GM18867 (cell line): ENCODE results near the gene SRPK2.
"Not testable (repeated sequence)": the region's sequence is repeated elsewhere in the genome, so short reads cannot be mapped to it uniquely, and the experiment has no call there.

Experiments used
- ATAC-seq: cut with Tn5 transposase; IDR thresholded peaks from one replicate; pipeline ENCODE4 v1.9.1; 2021; ENCODE audit warnings: mild to moderate bottlenecking, moderate library complexity; ENCODE audit not compliant: unreplicated experiment

The SRPK2 gene

DNA sequence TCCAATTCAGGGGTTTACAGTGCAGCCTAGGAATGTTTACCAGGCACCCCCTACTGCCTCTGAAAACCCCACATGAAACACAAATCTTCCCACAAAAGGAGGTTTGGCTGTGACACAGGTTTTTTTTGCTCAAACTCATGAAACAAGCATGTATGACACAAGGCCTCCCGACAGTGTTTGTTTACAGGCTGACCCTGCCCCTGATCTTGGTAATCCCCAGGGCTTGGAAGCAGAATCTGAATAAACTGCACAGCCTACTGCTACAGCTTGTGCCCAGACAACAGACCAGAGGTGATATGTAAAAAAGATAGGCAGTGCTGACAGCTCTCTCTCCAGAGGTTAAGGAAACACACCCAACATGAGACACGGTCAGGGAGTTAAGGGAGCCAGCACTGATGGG lies 190.5 kb downstream of the SRPK2 start:
- no peak for ATAC-seq

DNA sequence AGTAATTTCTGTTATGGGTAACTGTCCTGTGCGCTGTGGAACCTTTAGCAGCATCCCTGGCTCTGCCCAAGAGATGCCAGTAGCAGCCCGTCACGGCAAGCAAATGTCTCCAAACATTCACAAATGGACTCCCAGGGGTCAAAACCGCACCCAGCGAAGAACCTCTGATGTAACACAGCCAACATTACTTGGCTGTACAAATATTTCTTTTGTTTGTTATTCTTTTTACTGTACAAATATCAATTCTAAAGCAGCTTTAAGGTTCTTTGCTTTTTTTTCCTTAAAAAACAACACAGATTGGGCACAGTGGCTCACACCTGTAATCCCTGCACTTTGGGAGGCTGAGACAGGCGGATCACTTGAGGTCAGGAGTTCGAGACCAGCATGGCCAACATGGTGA lies 192.2 kb downstream of the SRPK2 start:
- ATAC-seq = no peak

DNA sequence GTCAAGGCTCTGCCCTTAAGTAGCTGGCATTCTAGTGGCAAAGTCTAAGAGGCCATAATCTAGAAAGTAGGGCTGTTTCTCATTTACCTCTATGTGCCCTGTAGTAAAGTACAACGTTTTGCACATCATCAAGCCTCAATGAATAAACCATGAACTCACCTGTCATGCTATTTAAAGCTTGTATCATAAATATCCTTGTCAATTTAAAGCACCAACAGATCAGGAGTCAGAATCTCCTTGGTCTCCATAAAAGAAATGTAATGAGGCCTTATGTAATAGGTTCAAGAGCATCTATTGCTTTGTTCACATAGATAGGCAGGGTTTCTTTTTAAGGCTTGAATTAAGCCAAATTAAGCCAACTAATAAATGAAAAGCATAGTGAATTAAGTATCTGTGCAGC lies 192.8 kb downstream of the SRPK2 start:
- no peak for ATAC-seq

DNA sequence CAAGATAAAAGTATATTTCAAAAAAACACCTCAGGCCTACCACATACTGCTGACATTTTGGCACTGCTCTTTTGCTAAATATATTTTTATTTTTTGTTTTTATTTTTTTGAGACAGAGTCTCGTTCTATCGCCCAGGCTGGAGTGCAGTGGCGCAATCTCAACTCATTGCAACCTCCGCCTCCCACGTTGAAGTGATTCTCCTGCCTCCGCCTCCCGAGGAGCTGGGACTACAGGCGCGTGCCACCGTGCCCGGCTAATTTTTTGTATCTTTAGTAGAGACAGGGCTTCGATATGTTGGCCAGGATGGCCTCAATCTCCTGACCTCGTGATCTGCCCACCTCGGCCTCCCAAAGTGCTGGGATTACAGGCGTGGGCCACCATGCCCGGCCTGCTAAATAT lies 193.8 kb downstream of the SRPK2 start:
- ATAC-seq = not testable (repeated sequence)

DNA sequence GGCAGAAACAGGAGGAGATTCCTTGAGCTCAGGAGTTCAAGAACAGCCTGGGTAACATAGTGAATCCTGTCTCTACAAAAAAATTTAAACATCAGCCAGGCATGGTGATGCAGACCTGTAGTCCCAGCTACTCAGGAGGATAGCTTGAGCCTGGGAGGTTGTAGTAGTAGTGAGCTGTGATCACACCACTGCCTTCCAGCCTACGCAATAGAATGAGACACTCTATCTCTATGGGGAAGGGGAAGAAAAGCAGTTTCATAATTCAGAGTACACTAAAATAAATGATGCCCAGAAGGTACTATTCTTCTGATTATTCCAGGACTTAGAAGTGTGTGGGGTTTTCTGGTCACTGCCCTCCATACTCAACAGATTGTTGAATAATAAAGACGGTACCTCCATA lies 197.4 kb downstream of the SRPK2 start:
- ATAC-seq = no peak

DNA sequence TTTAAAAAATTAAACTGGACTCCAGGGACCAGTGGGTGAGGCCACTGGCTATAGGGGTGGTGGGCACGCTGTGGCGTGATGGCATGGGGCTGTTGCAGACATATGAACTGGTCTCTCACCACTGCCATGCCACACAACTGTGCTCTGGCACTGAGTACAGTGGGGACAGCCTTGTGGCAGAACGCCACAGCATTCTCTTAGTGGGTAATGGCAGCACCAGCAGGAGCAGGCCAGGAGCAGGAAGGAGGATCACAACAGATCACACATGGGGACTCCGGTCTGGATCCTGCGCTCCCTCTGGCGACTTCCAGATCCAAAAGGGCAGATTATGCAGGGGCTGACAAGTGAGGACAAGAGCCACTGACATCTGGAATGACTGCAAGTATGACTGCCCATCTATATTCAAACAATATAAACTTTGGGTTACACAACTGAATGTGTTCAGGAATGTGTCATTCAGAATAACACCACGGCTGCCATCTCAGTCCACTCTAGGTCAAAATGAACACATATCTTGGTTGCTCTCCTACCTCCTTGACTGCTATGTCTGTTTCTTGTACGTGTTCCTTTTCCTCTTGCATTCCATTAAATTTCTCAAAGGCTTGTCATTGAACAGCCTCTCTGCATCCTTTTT lies 198.7 kb downstream of the SRPK2 start:
- no peak for ATAC-seq

DNA sequence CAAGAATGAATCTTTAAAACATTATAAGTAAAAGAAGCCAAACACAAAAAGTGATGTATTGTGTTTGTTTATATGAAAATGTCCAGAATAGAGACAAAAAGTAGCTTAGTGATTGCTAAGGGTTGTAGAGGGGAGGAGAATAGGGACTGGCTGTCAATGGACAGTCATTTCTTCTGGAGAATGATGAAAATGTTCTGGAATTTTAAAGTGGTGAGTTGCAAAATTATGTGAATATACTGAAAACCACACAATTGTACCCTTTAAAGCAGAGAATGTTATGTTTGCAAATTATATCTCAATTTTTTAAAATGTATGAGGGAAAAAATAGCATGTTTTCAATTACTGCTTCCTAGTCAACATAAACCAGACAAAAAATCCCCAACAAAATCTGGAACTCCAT lies 200.5 kb downstream of the SRPK2 start:
- no peak for ATAC-seq

DNA sequence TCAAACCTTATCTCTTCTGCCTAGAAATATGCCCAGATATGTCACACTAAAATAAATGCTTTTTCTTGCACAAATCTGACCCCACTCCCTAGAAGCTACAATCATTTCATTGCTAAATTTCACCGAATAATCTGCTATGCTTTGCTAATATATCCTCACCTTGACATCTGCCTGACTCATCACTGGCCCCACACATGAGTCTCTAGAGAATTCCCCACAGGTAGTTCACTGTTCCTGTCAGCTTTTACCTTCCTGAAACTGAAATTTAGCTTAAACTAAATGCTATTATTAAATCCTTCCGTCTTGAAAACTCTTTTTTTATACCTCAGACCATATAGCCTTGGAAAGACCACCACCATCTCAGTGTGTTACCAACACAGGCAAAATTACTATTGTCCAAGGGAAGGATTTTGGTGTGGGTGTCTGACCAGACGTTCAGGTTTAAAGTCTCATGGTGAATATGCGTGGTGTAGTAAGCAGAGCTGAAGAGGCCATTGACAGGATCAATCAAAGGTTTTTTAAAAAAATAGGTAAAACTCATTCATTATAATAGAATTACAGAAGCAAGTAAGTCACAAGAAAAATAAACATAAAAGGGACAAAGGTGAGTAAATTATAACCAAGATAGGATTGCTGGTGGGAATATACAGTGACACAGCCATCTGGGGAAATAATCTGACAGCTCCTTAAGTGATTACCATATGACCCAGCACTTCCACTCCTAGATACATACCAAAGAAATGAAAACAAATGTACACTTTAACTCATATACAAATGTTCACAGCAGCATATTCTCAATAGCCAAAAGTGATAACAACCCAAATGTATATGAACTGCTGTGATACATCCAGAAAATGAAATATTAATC lies 201.2 kb downstream of the SRPK2 start:
- ATAC-seq = peak; percentile 42

DNA sequence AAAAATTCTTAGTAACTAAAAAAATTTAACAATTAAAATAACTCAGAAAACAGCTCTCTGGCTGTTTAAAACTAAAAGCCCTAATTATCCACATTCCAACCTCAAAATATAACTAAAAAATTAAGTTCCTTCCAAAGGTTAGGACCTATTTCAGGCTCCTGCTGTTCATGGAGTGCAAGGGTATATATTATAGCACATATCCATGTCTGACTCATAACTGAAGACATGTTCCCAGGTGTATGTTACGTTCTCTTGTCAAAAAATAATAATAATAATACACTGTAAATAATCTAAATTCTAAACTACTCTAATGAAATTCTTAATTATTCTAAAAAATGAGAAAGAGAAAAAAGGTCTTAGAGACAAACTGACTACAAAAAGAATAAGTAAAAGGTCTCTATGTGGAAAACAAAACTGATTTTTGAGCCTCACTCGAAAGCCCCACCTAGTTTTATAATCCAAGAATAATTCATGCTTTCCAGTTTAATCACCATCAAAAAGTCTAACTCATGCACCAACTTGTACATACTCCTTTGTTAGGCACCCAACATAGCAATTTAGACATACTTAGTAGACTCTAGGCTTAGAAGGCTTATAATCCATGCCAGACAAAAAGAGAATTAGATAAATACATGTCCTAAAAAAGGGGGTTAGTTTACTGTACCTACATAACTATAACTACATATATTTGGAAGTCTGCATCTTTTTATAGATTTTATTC lies 203.3 kb downstream of the SRPK2 start:
- ATAC-seq = no peak

DNA sequence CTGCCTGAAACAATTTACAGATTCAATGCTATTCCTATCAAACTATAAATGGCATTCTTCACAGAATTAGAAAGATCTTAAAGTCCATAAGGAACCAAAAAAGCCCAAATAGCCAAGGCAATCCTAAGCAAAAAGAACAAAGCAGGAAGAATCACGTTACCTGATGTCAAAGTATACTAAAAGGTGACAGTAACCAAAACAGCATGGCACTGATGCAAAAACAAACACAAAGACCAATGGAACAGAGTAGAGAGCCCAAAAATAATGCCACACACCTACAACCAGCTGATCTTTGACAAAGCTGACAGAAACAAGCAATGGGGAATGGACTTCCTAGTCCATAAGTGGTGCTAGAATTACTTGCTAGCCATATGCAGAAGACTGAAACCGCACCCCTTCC lies 208.7 kb downstream of the SRPK2 start:
- no peak for ATAC-seq

DNA sequence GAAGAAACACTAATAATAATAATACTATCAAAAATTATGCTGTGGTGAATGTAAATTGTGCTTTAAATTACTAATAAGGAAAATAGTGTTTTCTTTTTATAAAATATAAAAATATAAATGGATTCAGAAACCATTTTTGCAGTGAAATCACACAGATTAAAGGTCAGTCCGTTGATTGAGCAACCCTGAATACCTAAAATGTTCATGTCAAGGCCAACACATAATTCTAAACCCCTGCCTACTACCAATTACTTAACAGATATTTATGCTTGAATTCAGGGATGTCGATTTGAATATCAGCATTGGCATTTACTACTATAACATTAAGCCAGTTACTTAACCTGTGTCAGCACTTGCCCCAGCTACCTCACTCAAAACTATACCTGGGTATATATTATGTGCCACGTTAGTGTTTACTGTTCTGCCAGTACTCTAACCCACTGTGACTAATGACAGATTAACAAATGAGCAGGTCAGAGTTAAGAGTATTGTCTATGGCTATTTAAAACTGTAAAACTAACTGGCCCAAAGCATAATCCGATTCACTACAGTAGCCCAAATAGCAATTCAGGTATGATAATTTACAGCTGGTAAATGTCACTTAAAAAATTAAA lies 209.7 kb downstream of the SRPK2 start:
- ATAC-seq = no peak

DNA sequence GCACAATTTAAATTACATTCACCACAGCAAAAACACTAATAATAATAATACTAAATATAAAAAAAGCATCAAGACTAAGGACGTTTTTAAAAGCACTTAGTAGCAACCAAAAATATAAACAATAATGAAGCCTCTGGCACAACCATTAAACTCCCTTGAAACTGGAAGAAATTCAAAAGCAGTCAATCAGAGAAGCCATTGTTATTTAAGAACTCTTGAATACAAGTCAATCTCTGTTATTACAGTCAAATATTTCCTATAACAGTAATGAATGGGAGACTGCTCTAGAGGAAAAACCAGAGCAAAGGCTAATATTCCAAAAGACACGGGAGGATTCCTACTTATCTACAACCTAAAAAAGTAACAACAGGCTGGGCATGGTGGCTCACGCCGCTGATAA lies 210.5 kb downstream of the SRPK2 start:
- no peak for ATAC-seq

DNA sequence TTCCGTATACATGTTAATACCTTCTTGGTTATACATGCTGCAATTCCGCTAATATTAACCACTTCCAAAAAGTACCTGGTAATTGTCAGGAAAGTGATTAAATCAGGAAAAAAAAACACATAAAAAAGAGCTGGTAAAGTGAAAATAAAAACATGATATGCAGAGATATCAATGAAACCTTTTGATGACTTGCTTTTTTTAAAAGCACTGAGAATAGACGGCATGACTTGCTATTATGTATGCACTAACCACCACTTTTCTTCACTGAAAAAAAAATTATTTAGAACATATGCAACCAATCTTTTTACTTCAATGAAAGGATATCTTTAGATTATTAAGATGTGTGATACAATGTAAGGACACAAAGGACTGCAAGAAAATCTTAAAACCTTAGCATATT lies 211.7 kb downstream of the SRPK2 start:
- no peak for ATAC-seq

DNA sequence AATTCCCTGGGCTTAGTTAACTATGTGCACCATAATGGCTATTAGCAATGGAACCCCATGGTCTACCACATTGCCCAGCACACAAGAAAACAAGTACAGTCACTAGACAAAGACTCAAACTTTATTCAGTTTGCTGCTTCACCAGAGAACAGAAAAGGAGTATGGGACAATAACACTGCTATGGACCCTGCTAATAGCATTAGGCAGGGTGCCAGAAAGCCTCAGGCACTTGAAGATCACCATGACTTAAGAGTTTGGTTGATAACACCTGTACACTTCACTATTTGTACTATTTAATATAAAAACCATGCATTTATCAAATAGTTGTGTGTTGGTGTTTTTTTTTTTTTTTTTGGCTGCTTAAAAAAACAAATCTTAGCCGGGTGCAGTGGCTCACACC lies 215.1 kb downstream of the SRPK2 start:
- ATAC-seq = no peak

DNA sequence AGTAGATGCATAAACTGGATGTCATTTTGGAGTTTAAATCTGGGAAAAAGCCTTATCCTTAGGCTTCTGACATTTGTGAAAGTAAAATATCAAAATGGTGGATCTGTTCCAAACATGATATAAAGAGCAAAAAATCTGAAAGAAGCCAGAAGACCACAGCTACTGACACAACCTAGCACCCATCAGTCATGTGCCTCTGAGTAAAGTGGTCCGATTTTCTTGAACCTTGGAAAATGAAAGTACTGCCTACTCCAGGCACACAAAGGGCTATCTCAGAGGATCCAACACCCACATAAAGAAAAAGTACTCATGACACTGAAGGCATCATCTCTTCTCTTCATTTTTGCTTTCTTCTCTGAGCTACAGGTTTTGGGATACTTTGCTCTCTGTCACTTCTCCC lies 224.0 kb downstream of the SRPK2 start:
- ATAC-seq = no peak

DNA sequence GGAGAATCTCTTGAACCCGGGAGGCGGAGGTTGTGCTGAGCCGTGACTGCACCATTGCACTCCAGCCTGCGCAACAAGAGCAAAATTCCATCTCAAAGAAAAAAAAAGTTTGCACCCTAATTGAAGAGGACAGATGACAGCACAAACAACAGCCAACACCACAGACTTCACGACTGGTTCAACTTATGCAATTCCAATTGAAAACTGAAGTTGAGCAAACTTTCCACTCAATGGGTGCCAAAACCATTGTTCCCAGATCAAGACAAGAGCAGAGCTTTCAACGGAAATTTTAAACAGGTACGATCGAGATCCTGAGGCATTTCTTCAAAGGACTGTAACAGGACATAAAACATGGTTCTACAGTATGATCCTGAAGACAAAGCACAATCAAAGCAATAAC lies 225.0 kb downstream of the SRPK2 start:
- no peak for ATAC-seq

DNA sequence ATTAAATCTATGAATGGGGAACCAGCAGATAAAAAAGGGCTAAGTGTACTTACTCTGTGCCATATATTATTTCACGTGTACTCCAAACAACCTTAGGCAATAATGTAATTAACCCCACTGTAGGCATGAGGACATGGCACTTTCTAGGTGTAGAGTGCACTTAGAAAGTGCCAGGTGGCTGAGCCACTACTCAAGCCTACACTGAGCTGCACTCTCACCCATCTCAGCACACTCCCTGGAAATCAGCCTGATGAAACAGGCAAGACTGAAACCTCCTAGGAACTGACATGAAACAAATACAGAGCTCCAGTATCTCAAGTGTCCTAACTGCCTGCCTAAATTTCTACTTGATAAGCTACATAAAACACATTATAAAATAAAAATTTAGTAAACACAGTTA lies 227.4 kb downstream of the SRPK2 start:
- no peak for ATAC-seq

DNA sequence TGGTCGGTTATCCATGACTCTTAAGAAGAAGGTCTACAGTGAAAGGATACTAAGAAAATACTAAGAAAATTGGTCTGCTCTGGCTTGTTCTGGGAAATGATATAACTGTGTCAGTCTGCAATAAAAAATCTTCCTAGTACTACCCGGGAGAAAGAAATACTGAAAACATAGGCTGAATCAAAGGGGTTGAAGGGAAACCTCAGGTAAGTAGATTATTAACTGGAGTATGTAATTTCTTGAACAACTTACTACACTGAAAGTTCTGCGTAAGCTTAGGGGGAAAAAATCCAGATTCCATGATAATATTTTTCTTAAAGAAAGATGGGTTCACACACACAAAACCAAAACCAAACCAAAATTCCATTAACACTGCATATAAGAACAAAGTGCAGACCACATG lies 231.4 kb downstream of the SRPK2 start:
- no peak for ATAC-seq

DNA sequence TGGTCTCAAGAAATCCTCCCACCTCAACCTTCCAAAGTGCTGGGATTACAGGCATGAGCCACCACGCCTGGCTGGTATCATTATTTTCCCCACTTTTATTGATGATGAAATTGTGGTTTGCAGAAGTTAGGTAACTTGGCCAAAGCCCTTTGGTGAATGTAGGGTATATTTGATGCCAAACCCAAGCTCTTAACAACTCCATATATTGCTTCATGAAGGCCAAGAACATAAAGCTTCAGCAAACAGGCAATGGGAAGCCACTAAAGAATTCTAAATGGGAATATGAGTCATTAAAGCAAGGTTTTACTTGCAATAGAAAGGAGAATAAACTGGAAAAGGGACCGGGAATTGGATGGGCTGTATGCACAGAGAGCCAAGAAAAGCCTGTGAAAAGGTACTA lies 232.0 kb downstream of the SRPK2 start:
- no peak for ATAC-seq

DNA sequence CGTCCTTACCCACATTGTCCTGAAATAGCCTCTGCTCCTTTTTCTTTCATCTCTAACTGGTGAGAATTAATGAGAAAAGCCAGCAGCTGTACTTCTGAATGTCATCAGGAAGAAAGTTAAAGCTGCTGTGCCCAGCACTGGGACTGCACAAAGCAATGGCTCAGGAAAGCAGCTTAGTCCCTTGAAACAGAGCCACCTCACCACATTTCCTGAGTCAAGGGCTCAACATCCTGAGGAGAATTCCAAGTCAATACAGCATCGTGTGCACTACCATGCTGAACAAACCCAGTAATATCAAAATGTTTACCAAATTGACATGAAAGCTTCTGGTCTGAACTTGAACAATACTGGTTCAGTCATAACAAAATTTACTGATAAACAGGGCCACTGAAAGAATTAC lies 234.6 kb downstream of the SRPK2 start:
- no peak for ATAC-seq

DNA sequence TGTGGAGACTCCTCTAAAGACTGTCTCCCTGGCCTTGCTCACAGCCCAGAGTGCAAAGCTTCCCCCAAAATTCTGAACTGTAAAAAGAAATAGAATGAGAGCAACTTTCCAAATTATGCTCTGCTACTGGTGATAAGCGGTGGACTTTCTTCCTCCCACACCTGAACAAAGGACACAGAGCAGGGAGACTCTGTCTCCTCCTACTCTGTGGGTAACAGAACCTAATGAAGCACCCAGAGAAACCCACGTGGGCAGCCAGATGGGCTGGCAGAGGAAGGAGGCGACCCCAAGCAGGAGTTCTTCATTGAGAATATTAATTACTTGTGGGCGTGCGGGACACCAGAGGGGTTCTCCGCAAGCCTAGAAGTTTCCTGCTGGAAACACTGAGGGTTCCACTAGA lies 235.2 kb downstream of the SRPK2 start:
- ATAC-seq = no peak

DNA sequence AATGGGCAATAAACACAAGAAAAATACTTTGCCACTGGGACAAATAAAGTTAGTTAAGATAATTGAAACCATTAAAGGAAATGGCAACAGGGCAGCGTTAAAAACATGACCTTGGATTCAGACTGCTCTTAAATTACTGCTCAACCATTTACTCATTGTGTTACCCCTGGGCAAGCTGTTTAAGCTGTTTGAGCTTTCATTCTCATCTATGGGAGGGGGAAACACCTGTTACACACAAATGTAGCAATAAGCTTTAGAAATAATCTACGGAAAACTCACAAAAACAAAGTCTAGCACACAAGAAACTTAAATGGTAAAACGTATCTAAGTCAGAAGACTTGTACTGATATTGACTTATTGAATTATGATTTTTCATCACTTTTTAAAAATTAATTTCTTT lies 237.6 kb downstream of the SRPK2 start:
- no peak for ATAC-seq
